NT2/D1 (cell line): ENCODE data around the gene GAB4.

Experiments
- SUZ12 ChIP-seq: IDR thresholded peaks from 2 replicates; pipeline ENCODE4 v1.6.1; 2011; ENCODE audit not compliant: insufficient read length, insufficient read depth; ENCODE audit errors: extremely low read depth
- YY1 ChIP-seq: IDR thresholded peaks from 2 replicates; pipeline ENCODE4 v1.6.1; 2011; ENCODE audit not compliant: insufficient read length, insufficient read depth
- ZNF274 ChIP-seq: IDR thresholded peaks from 2 replicates; pipeline ENCODE4 v1.6.1; 2011; ENCODE audit warnings: mild to moderate bottlenecking, low read depth, low read length

DNA sequence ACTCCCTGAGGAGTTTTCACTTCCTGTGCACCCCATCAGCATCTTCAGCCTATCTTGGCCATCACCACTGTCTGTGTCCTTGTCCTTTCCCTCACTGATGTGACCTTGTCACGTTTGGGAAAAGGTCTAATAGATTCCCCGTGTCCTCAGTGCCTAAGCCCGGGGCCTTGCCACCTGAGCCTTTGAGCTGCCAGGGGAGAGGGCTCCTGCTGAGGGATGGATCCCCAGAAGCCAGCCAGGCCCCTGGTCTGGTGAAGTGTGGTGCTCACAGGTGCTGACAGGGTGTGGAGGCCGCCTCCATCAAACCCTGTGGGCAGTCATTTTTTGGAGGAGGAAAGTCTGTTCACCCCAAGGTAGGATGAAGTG, 47.2 kb downstream of the GAB4 start:
- TF ChIP-seq YY1, result no peak
- TF ChIP-seq ZNF274, result no peak
- TF ChIP-seq SUZ12, result no peak
